GM21447 (cell line): ENCODE results near the gene NPRL2.

ENCODE experiments used
- ATAC-seq: cut with Tn5 transposase; IDR thresholded peaks from one replicate; pipeline ENCODE4 v1.9.1; 2021; ENCODE audit not compliant: unreplicated experiment

NPRL2 gene

GRCh38 chr3:50350527-50351322 lies at the start of gene NPRL2, which contains the start of gene CYB561D2:
TSS of gene NPRL2 (minus strand) at chr3:50350775. CDS start at chr3:50350652, 123 bp downstream.
TSS of gene CYB561D2 (plus strand) at chr3:50350862. CDS start at chr3:50351434, 572 bp downstream.
- peak; percentile 80 for ATAC-seq

- ATAC-seq: no peak
These were observed 45.9 kb upstream of the NPRL2 start for GRCh38 chr3:50396502-50396901.

- ATAC-seq: no peak
These were observed 44.7 kb upstream of the NPRL2 start for GRCh38 chr3:50395070-50395860.

GRCh38 chr3:50393061-50393460 lies 42.5 kb upstream of the NPRL2 start:
- ATAC-seq: no peak

- ATAC-seq: no peak
These were observed 41.6 kb upstream of the NPRL2 start for GRCh38 chr3:50392101-50392715.

- ATAC-seq: no peak
These were observed 40.1 kb upstream of the NPRL2 start for GRCh38 chr3:50390508-50391224.

GRCh38 chr3:50389414-50389767 lies 38.8 kb upstream of the NPRL2 start:
- ATAC-seq: no peak

GRCh38 chr3:50388720-50389413 lies 38.3 kb upstream of the NPRL2 start:
- no peak for ATAC-seq

GRCh38 chr3:50388016-50388719 lies 37.6 kb upstream of the NPRL2 start:
- no peak for ATAC-seq

GRCh38 chr3:50385754-50386153 lies 35.2 kb upstream of the NPRL2 start:
- ATAC-seq: no peak

GRCh38 chr3:50383750-50384149 lies 33.2 kb upstream of the NPRL2 start:
- no peak for ATAC-seq

- no peak for ATAC-seq
These were observed 32.1 kb upstream of the NPRL2 start for GRCh38 chr3:50382722-50383121.

- ATAC-seq: no peak
These were observed 30.8 kb upstream of the NPRL2 start for GRCh38 chr3:50381383-50381782.

- ATAC-seq: no peak
These were observed 30.0 kb upstream of the NPRL2 start for GRCh38 chr3:50380405-50381085.

- no peak for ATAC-seq
These were observed 28.2 kb upstream of the NPRL2 start for GRCh38 chr3:50378757-50379156.

GRCh38 chr3:50378024-50378423 lies 27.4 kb upstream of the NPRL2 start:
- no peak for ATAC-seq

GRCh38 chr3:50375258-50375931 lies 24.8 kb upstream of the NPRL2 start:
- no peak for ATAC-seq

GRCh38 chr3:50374363-50375257 lies 24.0 kb upstream of the NPRL2 start:
- ATAC-seq: no peak
